HFFc6 (cell line): Measurements from ENCODE around the gene DNAJB5. TPM values are rescaled to one million over a fixed set of nuclear protein-coding genes. Genes with fewer than 3 reads are reported as not detected.

Experiments
- DNase-seq: peaks from one replicate; pipeline ENCODE4 v3.0.0-alpha.2; 2018
- H3K27ac Mint-ChIP-seq: 2 replicates; pipeline ENCODE4 v1.8.0; 2020; ENCODE audit warnings: mild to moderate bottlenecking, mixed read lengths
- H3K27me3 Mint-ChIP-seq: 2 replicates; pipeline ENCODE4 v1.8.0; 2021; ENCODE audit warnings: mild to moderate bottlenecking, moderate library complexity, mixed read lengths; ENCODE audit not compliant: insufficient read depth
- H3K36me3 Mint-ChIP-seq: 2 replicates; pipeline ENCODE4 v1.8.0; 2021; ENCODE audit warnings: low read depth, mixed read lengths
- H3K4me1 Mint-ChIP-seq: 2 replicates; pipeline ENCODE4 v1.8.0; 2020; ENCODE audit warnings: low read depth, mixed read lengths
- H3K4me3 Mint-ChIP-seq: 2 replicates; pipeline ENCODE4 v1.8.0; 2020; ENCODE audit warnings: mild to moderate bottlenecking, moderate library complexity, mixed read lengths
- H3K9me3 Mint-ChIP-seq: 2 replicates; pipeline ENCODE4 v1.8.0; 2020; ENCODE audit warnings: mild to moderate bottlenecking, mixed read lengths
- CTCF ChIP-seq: fragments of 200-600 bp; sonication (generic); IDR thresholded peaks from 2 replicates; pipeline ENCODE4 v1.5.0; 2021; ENCODE audit warnings: antibody characterized with exemption, mild to moderate bottlenecking
- total RNA-seq, 6 experiments: library from RNA; stranded (reverse); fragmentation: NEBNext Ultra II Directional; extraction: Animal tissue kit (Norgen Biotek cat#: 25700); gene quantifications; 2 replicates in 1 of 6; 3 replicates in 5 of 6; pipeline ENCODE4 v1.2.3, GENCODE V29; 2021

DNAJB5 gene
- total RNA-seq, 6 experiments from 2014 or later, result 12.2 to 19.9 (median 16.3) TPM

- H3K27me3 Mint-ChIP-seq, result peaks cover 45% of the 10 kb centered on the region
- H3K4me1 Mint-ChIP-seq, result peaks cover 10% of the 10 kb centered on the region
- no peak overlapping the region for H3K4me3 Mint-ChIP-seq
- no peak for TF ChIP-seq CTCF
- H3K9me3 Mint-ChIP-seq, result no peaks in the 10 kb centered on the region
- H3K27ac Mint-ChIP-seq, result no peak overlapping the region
- no peak for DNase-seq
- H3K36me3 Mint-ChIP-seq, result no peaks in the 10 kb centered on the region
Measured at GRCh38 chr9:34963552-34963951, 26.0 kb upstream of the DNAJB5 start.

- no peaks in the 10 kb centered on the region for H3K9me3 Mint-ChIP-seq
- no peak for DNase-seq
- H3K36me3 Mint-ChIP-seq, result no peaks in the 10 kb centered on the region
- TF ChIP-seq CTCF, result no peak
- no peak overlapping the region for H3K27ac Mint-ChIP-seq
- peaks cover 48% of the 10 kb centered on the region for H3K27me3 Mint-ChIP-seq
- H3K4me3 Mint-ChIP-seq, result no peak overlapping the region
- H3K4me1 Mint-ChIP-seq, result peaks cover 10% of the 10 kb centered on the region
Measured at GRCh38 chr9:34964458-34964857, 25.1 kb upstream of the DNAJB5 start.

- H3K27me3 Mint-ChIP-seq, result peaks cover 48% of the 10 kb centered on the region
Measured at GRCh38 chr9:34971146-34971811, 18.3 kb upstream of the DNAJB5 start.

GRCh38 chr9:34974664-34975063, 14.9 kb upstream of the DNAJB5 start:
- no peaks in the 10 kb centered on the region for H3K4me1 Mint-ChIP-seq
- H3K4me3 Mint-ChIP-seq, result no peak overlapping the region
- TF ChIP-seq CTCF, result no peak
- no peak overlapping the region for H3K27ac Mint-ChIP-seq
- no peak for DNase-seq
- peaks cover 51% of the 10 kb centered on the region for H3K27me3 Mint-ChIP-seq
- H3K36me3 Mint-ChIP-seq, result no peaks in the 10 kb centered on the region
- no peaks in the 10 kb centered on the region for H3K9me3 Mint-ChIP-seq

More at GRCh38 chr9:34971146-34971811, 18.3 kb upstream of the DNAJB5 start:
- Mint-ChIP-seq H3K4me1 (no peaks in the 10 kb centered on the region), H3K27ac (no peak overlapping the region), H3K9me3 (no peaks in the 10 kb centered on the region), H3K4me3 (no peak overlapping the region), H3K36me3 (no peaks in the 10 kb centered on the region)
- TF ChIP-seq CTCF, result no peak
- DNase-seq, result no peak

GRCh38 chr9:34976441-34976840, 13.1 kb upstream of the DNAJB5 start:
- Mint-ChIP-seq H3K4me1 (no peaks in the 10 kb centered on the region), H3K36me3 (no peaks in the 10 kb centered on the region), H3K27me3 (peaks cover 52% of the 10 kb centered on the region), H3K4me3 (no peak overlapping the region), H3K27ac (no peak overlapping the region), H3K9me3 (no peaks in the 10 kb centered on the region)
- no peak for DNase-seq
- no peak for TF ChIP-seq CTCF
